Measurements from ENCODE around the gene MZB1. TPM values are rescaled to one million over a fixed set of nuclear protein-coding genes. Genes with fewer than 3 reads are reported as not detected.

MZB1 gene
- total and polyA plus RNA-seq, 2 of the 8 experiments (the other 6 are each of a cell fraction or from before 2014, with no cell fraction given), result 0.39 to 0.47 TPM

DNA sequence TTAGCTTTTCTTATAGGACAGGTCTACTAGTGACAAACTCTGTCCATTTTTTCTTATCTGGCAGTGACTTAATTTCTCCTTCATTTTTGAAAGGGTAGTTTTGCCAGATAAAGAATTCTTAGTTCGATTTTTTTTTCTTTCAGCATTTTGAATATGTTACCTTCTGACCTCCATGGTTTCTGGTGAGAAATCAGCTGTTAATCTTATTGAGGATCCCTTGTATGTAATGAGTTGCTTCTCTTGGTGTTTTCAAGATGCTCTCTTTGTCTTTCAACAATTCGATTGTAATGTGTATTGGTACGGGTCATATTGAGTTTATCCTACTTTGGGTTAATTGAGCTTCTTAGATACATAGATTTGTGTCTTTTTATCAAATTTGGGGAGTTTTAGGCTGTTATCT lies 35.5 kb downstream of the MZB1 start:
- Histone ChIP-seq H3K4me2 (ENCODE audit: insufficient read depth in 1 of 2, low read depth in 2 of 2, low read length in 2 of 2) (no peak overlapping the region), H2BK20ac (ENCODE audit: low read length) (no peak overlapping the region), H3K27ac (ENCODE audit: low read depth, low read length) (no peak overlapping the region), H3K23ac (ENCODE audit: insufficient read length) (no peak overlapping the region), H3K9me3 (ENCODE audit: insufficient read depth in 2 of 2, low read depth in 1 of 2, low read length in 1 of 2) (no peaks in the 10 kb centered on the region), H3K79me1 (ENCODE audit: low read depth, low read length) (peaks cover 5% of the 10 kb centered on the region; the same call in 1 of the 2 replicates), H3K23me2 (ENCODE audit: low read depth, low read length) (no peaks in the 10 kb centered on the region), H3K4me3 (ENCODE audit: extremely low read depth in 1 of 4, insufficient read depth in 2 of 4, low read depth in 3 of 4, low read length in 4 of 4) (no peak overlapping the region), H2BK120ac (replicated peaks; ENCODE audit: low read depth, low read length) (no peak overlapping the region), H3K4ac (replicated peaks; ENCODE audit: insufficient read length, low read depth, low read length) (no peak overlapping the region), H3K4me1 (replicated peaks in 1 of 4; ENCODE audit: control insufficient read depth in 3 of 4, insufficient read depth in 4 of 4, low read length in 3 of 4) (no peaks in the 10 kb centered on the region), H2BK5ac (ENCODE audit: low read depth, low read length) (no peak overlapping the region), H4K91ac (replicated peaks; ENCODE audit: insufficient read length, low read length) (no peak overlapping the region), H3K56ac (replicated peaks; ENCODE audit: insufficient read length, low read depth, low read length) (no peak overlapping the region), H4K20me1 (replicated peaks in 1 of 2; ENCODE audit: control insufficient read depth in 1 of 2, insufficient read depth in 2 of 2, low read length in 2 of 2) (peaks cover 9 to 11% of the 10 kb centered on the region in 2 experiments), H3K27me3 (replicated peaks in 1 of 4; ENCODE audit: control insufficient read depth in 3 of 4, extremely low read depth in 1 of 4, insufficient read depth in 3 of 4, low read length in 3 of 4) (no peaks in the 10 kb centered on the region), H3K36me3 (ENCODE audit: control insufficient read depth in 2 of 4, insufficient read depth in 4 of 4, low read length in 3 of 4) (no peaks in the 10 kb centered on the region; a peak in 2 of 8 replicates), H2BK15ac (ENCODE audit: low read length) (no peak overlapping the region), H3K18ac (ENCODE audit: extremely low read depth, low read length) (no peak overlapping the region), H4K8ac (ENCODE audit: extremely low read depth, insufficient read depth, low read length) (no peak overlapping the region), H2BK12ac (ENCODE audit: low read depth, low read length) (no peak overlapping the region), H3K9ac (replicated peaks in 1 of 4; ENCODE audit: extremely low read depth in 1 of 4, low read depth in 3 of 4, low read length in 3 of 4) (no peak overlapping the region), H3K79me2 (ENCODE audit: control insufficient read depth in 1 of 2, insufficient read depth in 2 of 2, low read length in 2 of 2) (peaks cover 29 to 99% of the 10 kb centered on the region in 2 experiments), H2AK5ac (ENCODE audit: low read depth, low read length) (no peak overlapping the region), H2AFZ (ENCODE audit: low read length) (no peak overlapping the region), H3K14ac (ENCODE audit: insufficient read length) (no peak overlapping the region), H4K5ac (ENCODE audit: insufficient read length, low read depth, low read length) (no peak overlapping the region)
- no peak for DNase-seq (ENCODE audit: low read depth in 1 of 2, low spot score in 2 of 2)
- no peak for FAIRE-seq
- ChIA-PET CTCF (ENCODE audit: partially characterized antibody) (interaction anchor here (0.7 to 1.4 kb wide), 3 partner anchors 15 to 49 kb away, joined by 3 read pairs; no protein-coding TSS in a partner anchor), POLR2A (ENCODE audit: partially characterized antibody) (interaction anchor here (0.9 to 5.0 kb wide), 7 partner anchors 11 to 80 kb away, joined by 3 to 49 read pairs (median 5); partner anchors contain the start of genes MATR3, PAIP2 and PROB1)
- WGBS, 2 experiments (ENCODE audit: extremely low coverage in 1 of 2, insufficient coverage in 1 of 2, insufficient read length in 1 of 2, insufficient replicate concordance in 2 of 2, low coverage in 1 of 2, low lambda C conversion rate in 2 of 2, missing lambda C conversion rate in 1 of 2), result 92% methylated on average over 3 of the region's 3 CpGs; no CpG with 5 or more reads in 1 of the 2 experiments
- no peak for TF ChIP-seq BRCA1 (IDR thresholded peaks at IDR 0.05; ENCODE audit: low read depth, low read length)
- TF ChIP-seq, protein P1, sequence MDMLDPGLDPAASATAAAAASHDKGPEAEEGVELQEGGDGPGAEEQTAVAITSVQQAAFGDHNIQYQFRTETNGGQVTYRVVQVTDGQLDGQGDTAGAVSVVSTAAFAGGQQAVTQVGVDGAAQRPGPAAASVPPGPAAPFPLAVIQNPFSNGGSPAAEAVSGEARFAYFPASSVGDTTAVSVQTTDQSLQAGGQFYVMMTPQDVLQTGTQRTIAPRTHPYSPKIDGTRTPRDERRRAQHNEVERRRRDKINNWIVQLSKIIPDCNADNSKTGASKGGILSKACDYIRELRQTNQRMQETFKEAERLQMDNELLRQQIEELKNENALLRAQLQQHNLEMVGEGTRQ (IDR thresholded peaks at IDR 0.05; ENCODE audit: low read length), result no peak
- TF ChIP-seq CHD1 (IDR thresholded peaks at IDR 0.05; ENCODE audit: low read depth, low read length), result no peak
- TF ChIP-seq KDM1A (IDR thresholded peaks at IDR 0.05; ENCODE audit: borderline replicate concordance, low read length), result no peak
- no peak for TF ChIP-seq PHF8 (conservative IDR thresholded peaks at IDR 0.05; ENCODE audit: low read depth, low read length)
- no peak for TF ChIP-seq RXRA (IDR thresholded peaks at IDR 0.05; ENCODE audit: insufficient read depth, low read depth, low read length)
- TF ChIP-seq, protein P2, sequence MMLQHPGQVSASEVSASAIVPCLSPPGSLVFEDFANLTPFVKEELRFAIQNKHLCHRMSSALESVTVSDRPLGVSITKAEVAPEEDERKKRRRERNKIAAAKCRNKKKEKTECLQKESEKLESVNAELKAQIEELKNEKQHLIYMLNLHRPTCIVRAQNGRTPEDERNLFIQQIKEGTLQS (IDR thresholded peaks at IDR 0.05; ENCODE audit: insufficient read depth, low read depth, low read length), result no peak
- no peak for TF ChIP-seq ZNF274 (IDR thresholded peaks at IDR 0.05; ENCODE audit: borderline replicate concordance, extremely low read depth, low read length)
- TF ChIP-seq BACH1 (IDR thresholded peaks at IDR 0.05; ENCODE audit: low read length), result no peak
- TF ChIP-seq NANOG (IDR thresholded peaks at IDR 0.05; ENCODE audit: insufficient read depth, low read depth, low read length, poor library complexity, severe bottlenecking), result no peak
- TF ChIP-seq CBX5 (IDR thresholded peaks at IDR 0.05; ENCODE audit: low read depth, low read length), result no peak
- TF ChIP-seq GTF2F1 (IDR thresholded peaks at IDR 0.05; ENCODE audit: borderline replicate concordance, low read depth, low read length), result no peak
